Neuronal stem cell (in vitro differentiated cells): ENCODE data around the gene JSRP1.

Experiments used
- DNase-seq: peaks from one replicate; pipeline ENCODE4 v3.0.0-alpha.2; 2013; ENCODE audit warnings: low spot score
- H2AFZ ChIP-seq: one replicate; pipeline ENCODE4 v1.6.1; 2013; ENCODE audit warnings: mild to moderate bottlenecking, low read length, inconsistent platforms
- H2AK5ac ChIP-seq: 2 replicates; pipeline ENCODE4 v1.6.1; 2013; ENCODE audit warnings: low read depth, mild to moderate bottlenecking, inconsistent platforms, low read length, moderate library complexity, mixed read lengths
- H2BK120ac ChIP-seq: 2 replicates; pipeline ENCODE4 v1.6.1; 2013; ENCODE audit warnings: low read depth, mild to moderate bottlenecking, inconsistent platforms, low read length, moderate library complexity, mixed read lengths
- H2BK12ac ChIP-seq: one replicate; pipeline ENCODE4 v1.6.1; 2013; ENCODE audit warnings: low read length, inconsistent platforms
- H2BK15ac ChIP-seq: 2 replicates; pipeline ENCODE4 v1.6.1; 2013; ENCODE audit warnings: mild to moderate bottlenecking, low read length, inconsistent platforms, mixed read lengths
- H2BK5ac ChIP-seq: one replicate; pipeline ENCODE4 v1.6.1; 2013; ENCODE audit warnings: inconsistent platforms, mild to moderate bottlenecking, low read length, moderate library complexity
- H3K14ac ChIP-seq: one replicate; pipeline ENCODE4 v1.6.1; 2013; ENCODE audit warnings: low read length, inconsistent platforms
- H3K18ac ChIP-seq: 2 replicates; pipeline ENCODE4 v1.6.1; 2013; ENCODE audit warnings: low read length, inconsistent platforms
- H3K23ac ChIP-seq: 2 replicates; pipeline ENCODE4 v1.6.1; 2013; ENCODE audit warnings: low read depth, mild to moderate bottlenecking, mixed read lengths, low read length, inconsistent platforms; ENCODE audit not compliant: poor library complexity
- H3K27ac ChIP-seq: replicated peaks from 3 replicates; pipeline ENCODE4 v1.5.1; 2013; ENCODE audit warnings: low read length, inconsistent platforms
- H3K27me3 ChIP-seq, 3 experiments: 2 replicates each; pipeline ENCODE4 v1.6.1; 2013; ENCODE audit warnings: low read length in 3 of 3, mild to moderate bottlenecking in 2 of 3, inconsistent platforms in 1 of 3, low read depth in 1 of 3, mixed read lengths in 1 of 3, moderate library complexity in 1 of 3; ENCODE audit not compliant: control insufficient read depth in 3 of 3, insufficient read depth in 3 of 3
- H3K36me3 ChIP-seq, 2 donors: replicated peaks in 1 of 2; 2 replicates each; pipeline ENCODE4 v1.6.1; 2013; ENCODE audit warnings: low read length in 2 of 2; ENCODE audit not compliant: control insufficient read depth in 2 of 2, insufficient read depth in 2 of 2
- H3K4ac ChIP-seq: 2 replicates; pipeline ENCODE4 v1.6.1; 2013; ENCODE audit warnings: inconsistent platforms, mild to moderate bottlenecking, low read length, moderate library complexity
- H3K4me1 ChIP-seq, 2 donors: 1 replicate in 1 of 2; 2 replicates in 1 of 2; pipeline ENCODE4 v1.6.1; 2013; ENCODE audit warnings: low read length in 2 of 2, low read depth in 1 of 2; ENCODE audit not compliant: control insufficient read depth in 2 of 2, insufficient read depth in 1 of 2
- H3K4me2 ChIP-seq: one replicate; pipeline ENCODE4 v1.6.1; 2013; ENCODE audit warnings: mild to moderate bottlenecking, low read length, inconsistent platforms; ENCODE audit not compliant: insufficient read depth, poor library complexity, severe bottlenecking
- H3K4me3 ChIP-seq, 2 donors: 2 replicates each; pipeline ENCODE4 v1.5.1; 2013; ENCODE audit warnings: low read length in 2 of 2, mild to moderate bottlenecking in 2 of 2, inconsistent platforms in 1 of 2, moderate library complexity in 1 of 2
- H3K79me1 ChIP-seq: one replicate; pipeline ENCODE4 v1.6.1; 2013; ENCODE audit warnings: low read depth, mild to moderate bottlenecking, inconsistent platforms, low read length, moderate library complexity
- H3K9ac ChIP-seq: one replicate; pipeline ENCODE4 v1.6.1; 2013; ENCODE audit warnings: mild to moderate bottlenecking, low read depth, low read length, inconsistent platforms; ENCODE audit not compliant: poor library complexity
- H3K9me3 ChIP-seq, 2 donors: replicated peaks in 1 of 2; 2 replicates each; pipeline versions ENCODE3 to v1.6.1; 2013; ENCODE audit warnings: low read length in 2 of 2, mild to moderate bottlenecking in 2 of 2, inconsistent platforms in 1 of 2, low read depth in 1 of 2, mixed read lengths in 1 of 2, moderate library complexity in 1 of 2; ENCODE audit not compliant: control insufficient read depth in 2 of 2, insufficient read depth in 1 of 2
- H4K8ac ChIP-seq: one replicate; pipeline ENCODE4 v1.6.1; 2013; ENCODE audit warnings: low read depth, mild to moderate bottlenecking, inconsistent platforms, low read length, moderate library complexity
- H4K91ac ChIP-seq: one replicate; pipeline ENCODE4 v1.6.1; 2013; ENCODE audit warnings: low read length, low read depth, mild to moderate bottlenecking, inconsistent platforms; ENCODE audit not compliant: poor library complexity
- WGBS, 2 donors: extraction: QIAGEN DNeasy Blood & Tissue Kit; methylation state at CpG; one replicate each; pipeline ENCODE4 v1.1.7; 2013; ENCODE audit warnings: missing lambda C conversion rate in 2 of 2, mixed read lengths in 1 of 2; ENCODE audit not compliant: insufficient read length in 2 of 2, insufficient replicate concordance in 1 of 2; ENCODE audit errors: extremely low coverage in 2 of 2; 5-methylcytosine and 5-hydroxymethylcytosine counted together

The JSRP1 gene

DNA sequence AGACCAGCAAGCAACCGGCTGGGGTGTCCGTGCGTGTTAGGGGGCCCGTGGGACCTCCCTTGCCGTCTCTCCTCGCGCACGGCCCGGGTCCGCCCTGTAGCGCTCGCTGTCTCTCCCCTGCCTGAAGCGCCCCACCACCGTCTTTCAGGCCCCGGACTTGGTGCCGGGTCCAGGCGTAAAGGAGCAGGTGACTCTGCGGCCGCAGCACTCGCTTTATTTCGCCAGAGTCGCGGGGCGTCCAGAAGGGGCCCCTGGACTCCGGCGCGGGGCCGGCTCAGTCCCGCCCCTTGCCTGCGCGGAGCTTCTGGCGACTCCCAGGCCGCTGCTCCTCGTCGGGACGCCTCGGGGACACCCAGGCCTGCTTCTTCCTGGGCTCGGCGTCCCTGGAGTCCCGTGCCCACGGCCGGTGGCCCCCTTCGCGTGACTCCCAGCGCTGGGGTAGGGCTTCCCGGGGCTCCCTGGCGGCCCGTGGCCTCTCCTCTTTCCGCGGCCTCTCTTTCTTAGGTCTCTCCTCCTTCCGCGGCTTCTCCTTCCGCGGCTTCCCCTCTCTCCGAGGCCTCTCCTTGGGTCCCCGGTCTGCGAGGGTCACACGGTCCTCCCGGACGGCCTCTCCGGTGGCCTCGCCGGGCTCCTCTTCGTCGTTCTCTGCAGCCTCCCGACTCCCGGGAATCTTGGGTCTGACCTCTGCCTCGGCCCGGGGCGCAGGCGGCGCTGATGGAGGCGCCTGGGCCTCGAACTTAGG is 4.0 kb downstream of the JSRP1 start:
- no peak overlapping the region for H2AFZ ChIP-seq
- peaks cover 0 to 5% of the 10 kb centered on the region in 2 donors for H3K9me3 ChIP-seq
- H2AK5ac ChIP-seq, result peak overlapping the region; percentile 70
- peak overlapping the region; percentile 24 for H2BK5ac ChIP-seq
- H3K23ac ChIP-seq, result peak overlapping the region; percentile 75
- no peak overlapping the region for H4K91ac ChIP-seq
- H4K8ac ChIP-seq, result no peak overlapping the region
- H3K4ac ChIP-seq, result no peak overlapping the region
- no peak overlapping the region for H2BK15ac ChIP-seq
- H3K4me1 ChIP-seq, result peaks cover 0 to 12% of the 10 kb centered on the region in 2 donors
- no peak overlapping the region for H3K14ac ChIP-seq
- no peak overlapping the region for H2BK12ac ChIP-seq
- H3K4me2 ChIP-seq, result no peak overlapping the region
- H3K4me3 ChIP-seq, result no peak overlapping the region
- H3K18ac ChIP-seq, result peak overlapping the region; percentile 74
- no peak overlapping the region for H2BK120ac ChIP-seq
- no CpG with 5 or more reads among the region's 74 CpGs for WGBS, 2 donors
- no peaks in the 10 kb centered on the region for H3K79me1 ChIP-seq
- DNase-seq, result no peak
- H3K27ac ChIP-seq, result no peak overlapping the region
- H3K27me3 ChIP-seq, result peaks cover 2 to 24% (median 3%) of the 10 kb centered on the region in 3 experiments
- H3K36me3 ChIP-seq, result peaks cover 2 to 31% of the 10 kb centered on the region in 2 donors
- H3K9ac ChIP-seq, result no peak overlapping the region

DNA sequence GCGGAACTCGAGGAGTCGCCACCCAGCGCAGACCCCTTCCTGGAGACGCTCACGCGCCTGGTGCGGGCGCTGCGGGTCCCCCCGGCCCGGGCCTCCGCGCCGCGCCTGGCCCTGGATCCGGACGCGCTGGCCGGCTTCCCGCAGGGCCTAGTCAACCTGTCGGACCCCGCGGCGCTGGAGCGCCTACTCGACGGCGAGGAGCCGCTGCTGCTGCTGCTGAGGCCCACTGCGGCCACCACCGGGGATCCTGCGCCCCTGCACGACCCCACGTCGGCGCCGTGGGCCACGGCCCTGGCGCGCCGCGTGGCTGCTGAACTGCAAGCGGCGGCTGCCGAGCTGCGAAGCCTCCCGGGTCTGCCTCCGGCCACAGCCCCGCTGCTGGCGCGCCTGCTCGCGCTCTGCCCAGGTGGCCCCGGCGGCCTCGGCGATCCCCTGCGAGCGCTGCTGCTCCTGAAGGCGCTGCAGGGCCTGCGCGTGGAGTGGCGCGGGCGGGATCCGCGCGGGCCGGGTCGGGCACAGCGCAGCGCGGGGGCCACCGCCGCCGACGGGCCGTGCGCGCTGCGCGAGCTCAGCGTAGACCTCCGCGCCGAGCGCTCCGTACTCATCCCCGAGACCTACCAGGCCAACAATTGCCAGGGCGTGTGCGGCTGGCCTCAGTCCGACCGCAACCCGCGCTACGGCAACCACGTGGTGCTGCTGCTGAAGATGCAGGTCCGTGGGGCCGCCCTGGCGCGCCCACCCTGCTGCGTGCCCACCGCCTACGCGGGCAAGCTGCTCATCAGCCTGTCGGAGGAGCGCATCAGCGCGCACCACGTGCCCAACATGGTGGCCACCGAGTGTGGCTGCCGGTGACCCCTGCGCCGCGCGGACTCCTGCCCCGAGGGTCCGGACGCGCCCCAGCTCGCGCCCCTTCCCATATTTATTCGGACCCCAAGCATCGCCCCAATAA is 4.8 kb downstream of the JSRP1 start:
- no peaks in the 10 kb centered on the region for H3K79me1 ChIP-seq
- WGBS, 2 donors, result no CpG with 5 or more reads among the region's 125 CpGs
- peak overlapping the region; percentile 82 for H3K14ac ChIP-seq
- peak overlapping the region; percentile 17 for H4K8ac ChIP-seq
- no peak overlapping the region for H2BK15ac ChIP-seq
- H2BK120ac ChIP-seq, result no peak overlapping the region
- H4K91ac ChIP-seq, result no peak overlapping the region
- H3K4me2 ChIP-seq, result peak overlapping the region; percentile 33
- H2AK5ac ChIP-seq, result no peak overlapping the region
- no peak overlapping the region for H3K27ac ChIP-seq
- peak overlapping the region; percentile 17 for H3K18ac ChIP-seq
- peaks cover 9 to 39% of the 10 kb centered on the region in 2 donors for H3K36me3 ChIP-seq
- no peak overlapping the region for H2BK5ac ChIP-seq
- H3K4ac ChIP-seq, result no peak overlapping the region
- DNase-seq, result no peak
- H3K9ac ChIP-seq, result no peak overlapping the region
- H3K4me3 ChIP-seq, result no peak overlapping the region
- peaks cover 0 to 12% of the 10 kb centered on the region in 2 donors for H3K4me1 ChIP-seq
- H3K23ac ChIP-seq, result peak overlapping the region; percentile 43
- H3K9me3 ChIP-seq, result peaks cover 0 to 5% of the 10 kb centered on the region in 2 donors
- peaks cover 2 to 24% (median 3%) of the 10 kb centered on the region in 3 experiments for H3K27me3 ChIP-seq
- H2AFZ ChIP-seq, result no peak overlapping the region
- H2BK12ac ChIP-seq, result no peak overlapping the region

DNA sequence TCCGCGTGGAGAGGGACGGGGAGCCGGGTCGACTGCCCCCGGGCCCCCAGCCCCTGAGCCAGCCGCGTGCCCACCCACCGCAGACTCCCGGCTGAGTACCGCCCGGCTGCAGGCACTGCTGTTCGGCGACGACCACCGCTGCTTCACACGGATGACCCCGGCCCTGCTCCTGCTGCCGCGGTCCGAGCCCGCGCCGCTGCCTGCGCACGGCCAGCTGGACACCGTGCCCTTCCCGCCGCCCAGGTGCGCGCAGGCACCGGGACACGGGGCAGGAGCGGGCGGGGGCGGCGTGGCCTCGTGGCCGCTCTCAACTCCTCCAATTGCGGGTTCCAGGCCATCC is 5.5 kb downstream of the JSRP1 start:
- no peak overlapping the region for H4K91ac ChIP-seq
- H2AK5ac ChIP-seq, result peak overlapping the region; percentile 13
- peaks cover 0 to 5% of the 10 kb centered on the region in 2 donors for H3K9me3 ChIP-seq
- no peak overlapping the region for H3K18ac ChIP-seq
- H3K27me3 ChIP-seq, result peaks cover 2 to 24% (median 3%) of the 10 kb centered on the region in 3 experiments
- H3K27ac ChIP-seq, result no peak overlapping the region
- H3K23ac ChIP-seq, result peak overlapping the region; percentile 43
- H3K4me1 ChIP-seq, result peaks cover 0 to 11% of the 10 kb centered on the region in 2 donors
- H3K36me3 ChIP-seq, result peaks cover 16 to 46% of the 10 kb centered on the region in 2 donors
- H2AFZ ChIP-seq, result no peak overlapping the region
- no peak overlapping the region for H2BK5ac ChIP-seq
- no peak overlapping the region for H2BK15ac ChIP-seq
- no peak overlapping the region for H3K4ac ChIP-seq
- no peak overlapping the region for H3K4me2 ChIP-seq
- WGBS, 2 donors, result no CpG with 5 or more reads among the region's 40 CpGs
- no peak for DNase-seq
- H3K79me1 ChIP-seq, result peaks cover 4% of the 10 kb centered on the region
- H3K4me3 ChIP-seq, result no peak overlapping the region
- H2BK120ac ChIP-seq, result no peak overlapping the region
- H3K14ac ChIP-seq, result no peak overlapping the region
- no peak overlapping the region for H2BK12ac ChIP-seq
- H4K8ac ChIP-seq, result peak overlapping the region; percentile 65
- no peak overlapping the region for H3K9ac ChIP-seq
